ENCODE measurements around the gene MGAT4A.
"Not testable (repeated sequence)": the region's sequence is repeated elsewhere in the genome, so short reads cannot be mapped to it uniquely, and the experiment has no call there.

The MGAT4A gene

DNA sequence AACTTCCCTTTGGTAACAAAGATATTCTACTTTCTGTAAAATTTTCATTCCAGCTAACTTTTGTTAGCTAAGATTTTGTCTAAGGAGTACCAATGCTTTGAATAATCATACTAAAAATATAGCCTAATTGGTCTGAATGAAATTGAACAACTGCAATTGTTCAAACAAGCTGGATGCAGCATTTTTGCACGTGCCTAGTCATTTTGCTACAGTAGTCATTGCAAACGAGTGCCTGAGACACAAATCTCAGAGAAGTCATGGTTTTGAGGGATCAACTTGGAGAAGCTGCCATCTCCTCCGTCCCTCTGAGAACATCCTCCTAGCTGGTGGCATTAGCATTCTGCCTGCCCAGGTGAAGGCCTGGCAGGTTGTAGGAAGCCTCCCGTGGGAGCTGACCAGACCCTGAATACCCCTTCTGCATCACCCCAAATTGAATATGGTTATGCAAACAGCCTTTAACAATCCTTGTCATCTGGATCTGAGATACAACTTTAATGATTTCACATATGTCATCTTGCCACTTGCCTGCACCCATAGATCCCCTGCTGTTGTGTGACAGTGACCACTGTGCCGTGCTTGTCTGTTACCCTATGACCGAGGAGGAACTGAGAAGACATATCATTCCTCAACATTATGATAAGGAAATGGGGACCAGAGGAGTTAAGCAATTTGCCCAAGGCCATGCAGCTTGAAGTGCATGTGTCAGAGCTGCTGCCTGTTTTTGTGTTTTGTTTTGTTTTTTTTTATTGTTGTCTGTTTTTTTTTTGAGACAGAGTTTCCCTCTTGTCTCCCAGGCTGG is 29.1 kb upstream of the MGAT4A start:
- DNase-seq (ENCODE audit: low read depth in 2 of 2) = no peak

DNA sequence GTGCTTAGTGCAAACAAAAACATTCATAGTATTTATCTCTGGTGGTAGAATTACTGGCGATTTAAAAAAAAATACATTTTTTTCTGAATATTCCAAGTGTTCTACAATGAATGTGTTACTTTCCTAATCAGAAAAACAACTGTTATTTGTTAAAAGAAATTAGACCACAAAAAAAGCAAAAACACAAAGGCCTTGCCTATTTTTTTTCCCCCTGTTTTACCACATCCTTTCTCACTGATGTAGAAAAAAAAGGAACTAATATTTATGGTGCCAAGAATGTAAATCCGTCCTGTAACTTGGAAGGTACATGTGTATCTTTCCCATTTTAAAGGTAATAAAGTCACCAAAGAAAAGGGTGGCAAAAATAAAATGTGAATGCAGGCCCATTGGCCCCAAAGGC is 28.4 kb upstream of the MGAT4A start:
- no peak for DNase-seq (ENCODE audit: low read depth in 2 of 2)

DNA sequence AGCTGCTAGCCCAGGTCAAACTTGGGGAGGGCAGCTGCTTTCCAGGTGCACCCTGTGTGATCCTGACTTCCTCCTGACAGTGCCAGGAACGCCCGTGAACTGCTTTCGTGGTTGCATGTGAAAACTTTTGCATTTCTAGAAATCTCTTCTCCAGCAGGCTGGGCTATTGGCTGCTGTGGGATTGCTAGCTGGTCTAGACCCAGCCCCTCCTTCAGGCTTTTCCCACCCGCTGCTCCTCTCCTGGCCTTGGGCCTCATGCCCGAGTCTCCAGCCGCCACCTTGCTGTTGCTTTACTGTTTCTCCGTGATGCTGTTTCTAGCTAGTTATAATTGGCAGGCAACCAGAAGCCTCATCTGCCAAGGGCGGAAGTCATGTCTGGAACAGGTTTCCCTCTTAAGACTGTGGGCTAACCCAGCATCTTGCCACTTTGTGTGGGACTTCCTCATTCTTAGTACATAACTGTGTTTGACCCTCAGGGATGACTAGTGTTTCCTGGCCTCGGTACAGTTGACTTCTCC is 27.0 kb upstream of the MGAT4A start:
- DNase-seq (ENCODE audit: low read depth in 2 of 2) = peak in 1 of 2 donors; percentile 13

DNA sequence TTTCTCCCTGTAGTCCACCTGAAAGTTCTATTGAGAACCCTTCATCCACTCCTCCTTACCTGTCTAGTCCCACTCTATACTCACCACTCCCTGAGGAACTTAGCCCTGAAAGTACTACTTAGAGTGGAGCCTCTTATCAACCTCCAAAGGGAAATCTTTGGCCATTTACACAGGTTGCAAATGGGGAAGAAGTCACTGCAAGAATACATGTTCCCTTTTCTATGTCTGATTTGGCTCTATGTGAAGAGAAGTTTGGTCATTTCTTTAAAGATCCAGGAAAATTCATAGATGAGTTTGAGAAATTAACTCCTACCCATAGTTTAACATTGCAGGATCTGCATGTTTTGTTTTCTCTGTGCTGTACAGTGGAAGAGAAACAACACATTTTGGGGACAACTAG is 22.9 kb upstream of the MGAT4A start:
- DNase-seq (ENCODE audit: low read depth in 2 of 2) = no peak

DNA sequence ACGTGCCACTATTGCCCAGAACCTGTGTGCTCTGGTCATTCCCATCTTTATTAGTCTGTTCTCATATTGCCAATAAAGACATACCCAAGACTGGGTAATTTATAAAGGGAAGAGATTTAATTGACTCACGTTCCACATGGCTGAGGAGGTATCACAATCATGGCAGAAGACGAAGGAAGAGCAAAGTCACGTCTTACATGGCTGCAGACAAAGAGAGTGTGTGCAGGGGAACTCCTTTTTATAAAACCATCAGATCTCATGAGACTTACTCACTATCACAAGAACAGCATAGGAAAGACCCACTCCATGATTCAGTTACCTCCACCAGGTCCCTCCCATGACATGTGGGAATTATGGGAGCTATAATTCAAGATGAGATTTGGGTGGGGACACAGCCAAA is 21.8 kb upstream of the MGAT4A start:
- not testable (repeated sequence) for DNase-seq (ENCODE audit: low read depth in 2 of 2)

DNA sequence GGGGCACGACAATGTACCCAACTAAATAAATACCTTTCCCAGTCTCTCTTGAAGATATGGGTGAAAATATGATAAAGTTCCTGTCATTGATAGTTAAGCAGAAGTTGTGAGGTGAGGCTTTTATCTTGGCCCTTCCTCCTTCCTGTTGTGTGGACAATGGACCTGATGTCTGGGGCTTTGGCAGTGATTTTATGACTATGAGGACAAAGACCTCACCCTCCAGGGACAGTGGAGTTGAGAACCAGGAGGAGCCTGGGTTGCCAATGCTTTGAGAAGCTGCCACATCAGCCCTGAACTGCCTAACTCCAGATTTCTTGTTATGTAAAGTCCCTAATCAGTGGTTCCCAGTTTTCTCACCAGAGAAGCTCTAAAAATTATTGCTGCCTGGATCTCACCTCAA is 20.8 kb upstream of the MGAT4A start:
- no peak for DNase-seq (ENCODE audit: low read depth in 2 of 2)

DNA sequence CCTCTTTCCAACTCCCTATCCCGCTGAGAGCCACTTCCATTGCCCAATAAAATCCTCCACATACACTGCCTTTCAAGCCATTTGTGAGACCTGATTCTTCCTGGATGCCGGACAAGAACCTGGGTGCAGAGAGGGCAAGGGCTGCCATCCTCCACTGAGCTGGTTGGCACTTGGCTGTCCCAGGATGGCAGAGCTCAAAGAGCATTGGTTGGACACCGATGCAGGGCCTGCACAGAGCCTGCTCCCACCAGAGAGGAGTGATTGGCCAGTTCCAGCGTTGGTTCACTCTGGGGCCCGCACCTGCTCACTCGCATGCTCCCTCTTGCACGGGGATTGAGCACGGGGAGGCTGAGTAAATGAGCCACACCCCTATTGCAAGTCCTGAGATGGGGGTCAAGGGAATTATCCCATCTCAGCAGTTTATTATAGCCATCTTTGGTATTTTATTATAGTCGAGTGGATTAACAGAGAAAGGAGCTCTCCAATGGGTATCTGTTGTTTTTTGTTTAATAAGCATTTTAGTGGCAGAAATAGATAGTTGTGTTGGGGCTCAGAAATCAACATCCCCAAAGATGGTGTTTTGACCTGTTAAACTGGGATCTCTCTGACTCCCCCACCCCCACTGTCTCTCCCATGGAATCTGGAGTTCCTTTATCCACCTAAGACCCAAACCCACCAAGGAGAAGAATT is 19.8 kb upstream of the MGAT4A start:
- no peak for DNase-seq (ENCODE audit: low read depth in 2 of 2)

DNA sequence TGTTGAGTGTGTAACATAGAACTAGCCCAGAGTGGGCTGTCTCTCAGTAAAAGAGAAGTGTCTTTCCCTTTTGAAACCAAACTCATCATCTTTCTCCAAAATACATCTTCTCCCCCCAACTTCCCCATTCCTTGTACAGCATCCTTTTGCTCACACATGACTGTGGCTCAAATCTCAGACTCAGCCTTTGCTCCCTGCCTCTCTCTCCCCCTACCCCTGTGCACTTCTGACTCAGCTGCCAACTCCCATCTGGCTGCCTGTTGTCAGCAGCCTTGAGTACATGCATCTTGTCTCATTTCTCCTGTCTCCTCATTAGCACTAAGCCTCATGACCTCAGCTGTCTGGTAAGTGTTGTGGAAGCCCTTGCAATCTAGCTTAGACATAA is 18.1 kb upstream of the MGAT4A start:
- DNase-seq (ENCODE audit: low read depth in 2 of 2) = no peak

DNA sequence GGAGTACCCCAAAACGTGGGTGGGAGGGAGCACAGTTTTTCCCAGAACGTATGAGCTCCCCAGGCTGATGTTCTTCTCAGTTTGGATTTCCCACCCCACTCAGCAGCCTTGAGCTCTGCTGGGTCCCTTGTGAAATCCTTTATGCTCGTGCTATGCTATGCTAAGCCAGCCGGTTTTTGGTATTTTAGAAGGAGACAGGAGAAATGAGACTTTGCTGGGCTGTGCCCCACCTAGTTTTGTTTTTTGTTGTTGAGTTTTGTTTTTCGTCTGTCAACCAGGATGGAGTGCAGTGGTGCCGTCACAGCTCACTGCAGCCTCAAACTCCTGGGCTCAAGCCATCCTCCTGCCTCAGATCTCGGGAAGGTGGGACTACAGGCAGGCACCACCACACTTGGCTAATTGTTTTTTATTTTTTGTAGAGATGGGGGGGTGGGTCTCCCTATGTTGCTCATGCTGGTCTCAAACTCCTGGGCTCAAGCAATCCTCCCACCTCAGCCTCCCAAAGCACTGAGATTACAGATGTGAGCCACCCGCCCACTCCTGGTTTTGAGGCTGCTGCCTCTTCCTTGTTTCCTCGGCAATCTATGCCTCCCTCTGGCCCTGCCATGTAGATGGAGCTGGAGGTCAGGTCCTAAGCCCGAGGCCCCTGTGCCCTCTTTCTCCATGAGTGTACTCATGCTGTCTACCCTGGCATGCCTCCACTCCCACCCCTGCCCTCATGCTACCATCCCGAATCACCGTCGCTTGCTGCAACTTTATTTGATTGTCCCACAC is 17.5 kb upstream of the MGAT4A start:
- no peak for DNase-seq (ENCODE audit: low read depth in 2 of 2)

DNA sequence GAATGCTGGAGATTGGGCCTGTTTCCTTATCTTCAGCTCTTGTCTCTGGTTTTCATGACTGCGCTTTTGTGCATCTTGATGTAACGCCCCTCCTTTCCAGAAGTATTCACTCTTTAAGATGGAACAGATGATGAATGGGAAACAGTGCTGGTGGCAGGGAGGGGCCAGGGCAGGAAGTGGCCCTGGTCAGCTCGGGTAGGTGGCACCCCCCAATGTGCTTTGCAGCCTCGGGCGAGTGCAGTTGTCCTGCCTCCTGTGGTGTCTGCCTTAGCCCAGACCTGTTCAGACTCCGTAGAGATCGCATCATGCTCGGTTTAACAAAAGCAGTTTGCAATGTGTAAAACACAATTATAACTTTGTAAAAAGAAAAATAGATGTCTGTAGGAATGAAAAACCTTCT is 17.0 kb upstream of the MGAT4A start:
- DNase-seq (ENCODE audit: low read depth in 2 of 2) = no peak

DNA sequence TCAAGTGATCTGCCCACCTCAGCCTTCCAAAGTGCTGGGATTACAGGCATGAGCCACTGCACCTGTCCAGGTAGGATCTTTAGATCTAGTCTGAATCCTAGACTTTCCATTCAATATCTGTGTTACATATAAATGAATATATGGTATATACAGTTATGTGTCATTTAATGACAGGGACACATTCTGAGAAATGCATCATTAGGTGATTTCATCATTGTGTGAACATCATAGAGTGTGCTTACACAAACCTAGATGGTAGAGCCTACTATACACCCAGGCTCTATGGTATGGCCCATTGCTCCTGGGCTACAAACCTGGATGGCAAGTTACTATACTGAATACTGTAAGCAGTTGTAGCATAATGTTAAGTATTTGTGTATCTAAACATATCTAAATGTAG is 15.5 kb upstream of the MGAT4A start:
- no peak for DNase-seq (ENCODE audit: low read depth in 2 of 2)

DNA sequence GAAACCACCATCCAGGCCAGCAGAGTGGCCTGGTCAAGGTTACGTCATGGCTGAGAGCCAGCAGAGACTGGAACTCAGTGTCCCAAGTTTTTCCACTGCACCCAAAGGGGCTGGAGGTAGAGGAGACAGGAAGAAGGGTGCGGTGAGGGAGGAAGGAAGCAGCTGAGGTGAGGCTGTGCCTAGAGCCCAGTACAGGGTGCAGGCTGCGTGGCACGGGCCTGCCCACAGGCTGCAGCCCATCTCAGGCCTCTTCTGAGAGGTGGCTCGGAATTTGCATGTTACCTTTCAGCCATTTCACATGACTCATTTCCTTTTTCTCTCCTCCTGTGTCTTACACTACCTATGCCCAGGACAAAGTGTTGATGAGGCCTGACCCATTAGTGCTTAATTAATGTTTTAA is 13.7 kb upstream of the MGAT4A start:
- DNase-seq (ENCODE audit: low read depth in 2 of 2) = no peak

DNA sequence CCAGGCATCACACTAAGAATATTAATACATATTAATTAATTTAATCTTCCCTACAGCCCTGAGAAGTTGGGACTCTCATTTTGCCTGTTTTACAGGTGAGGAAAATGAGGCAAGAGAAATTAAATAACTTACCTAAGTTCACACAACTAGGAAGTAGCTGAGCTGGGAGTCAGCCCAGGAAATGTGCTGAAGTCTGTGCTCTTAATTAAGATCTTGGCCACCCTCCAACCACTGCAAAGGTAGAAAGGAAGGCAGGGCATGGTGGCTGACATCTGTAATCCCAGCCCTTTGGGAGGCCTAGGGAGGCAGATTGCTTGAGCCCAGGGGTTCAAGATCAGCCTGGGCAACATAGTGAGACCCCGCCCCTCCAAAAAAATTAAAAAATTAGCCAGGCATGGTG is 12.9 kb upstream of the MGAT4A start:
- DNase-seq (ENCODE audit: low read depth in 2 of 2) = no peak

DNA sequence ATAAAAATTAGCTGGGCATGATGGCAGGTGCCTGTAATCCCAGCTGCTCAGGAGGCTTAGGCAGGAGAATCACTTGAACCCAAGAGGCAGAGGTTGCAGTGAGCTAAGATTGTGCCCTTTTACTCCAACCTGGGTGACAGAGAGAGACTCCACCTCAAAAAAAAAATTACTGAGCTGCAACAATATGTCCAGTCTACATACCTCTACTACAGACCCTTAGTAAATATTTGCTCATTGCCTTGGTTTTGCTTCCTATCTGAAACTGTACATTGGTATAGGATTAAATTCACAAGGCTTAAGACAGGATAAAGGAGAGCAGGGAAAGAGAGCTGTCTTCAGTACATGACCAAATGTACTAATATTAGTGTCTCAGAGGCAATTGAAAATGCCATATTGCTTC is 8.1 kb upstream of the MGAT4A start:
- DNase-seq (ENCODE audit: low read depth in 2 of 2) = no peak

DNA sequence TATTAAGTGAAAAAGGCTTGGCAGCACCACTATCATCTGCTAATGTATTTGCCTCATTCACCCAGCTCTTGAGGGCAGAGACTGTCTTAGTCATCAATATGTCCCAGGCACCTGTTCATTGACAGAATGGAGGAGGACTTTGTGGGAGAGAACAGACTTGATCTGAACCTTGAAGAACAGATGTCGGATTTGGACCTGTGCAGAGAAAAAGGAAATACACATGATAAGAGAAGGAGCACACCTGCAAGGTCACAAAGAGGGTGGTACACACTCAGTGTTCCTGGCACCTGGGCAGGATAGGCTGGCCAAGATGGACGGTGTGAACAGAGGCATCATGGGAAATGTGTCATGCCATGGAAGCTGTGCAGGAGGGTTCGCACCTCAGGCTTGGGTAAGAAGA is 7.4 kb upstream of the MGAT4A start:
- DNase-seq (ENCODE audit: low read depth in 2 of 2) = no peak

DNA sequence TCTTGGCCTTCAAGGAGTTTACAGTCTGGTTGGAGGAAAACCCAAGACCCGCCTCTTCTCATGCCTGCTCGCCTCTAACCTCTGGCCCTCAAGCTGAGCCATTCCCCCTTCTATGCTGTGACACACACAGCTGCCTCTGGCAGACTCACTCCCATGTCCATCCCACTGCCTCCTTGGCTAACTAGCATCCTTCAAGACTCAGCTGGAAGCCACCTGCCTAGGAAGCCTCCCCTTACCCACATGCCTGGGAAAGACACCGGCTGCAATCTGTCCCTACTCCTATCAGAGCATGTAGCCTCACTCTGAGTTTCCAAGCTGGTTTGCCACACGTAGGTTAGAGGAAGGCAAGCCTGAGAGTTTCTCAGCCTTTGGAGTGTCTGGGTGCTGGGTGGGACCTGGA is 6.9 kb upstream of the MGAT4A start:
- DNase-seq (ENCODE audit: low read depth in 2 of 2) = no peak

DNA sequence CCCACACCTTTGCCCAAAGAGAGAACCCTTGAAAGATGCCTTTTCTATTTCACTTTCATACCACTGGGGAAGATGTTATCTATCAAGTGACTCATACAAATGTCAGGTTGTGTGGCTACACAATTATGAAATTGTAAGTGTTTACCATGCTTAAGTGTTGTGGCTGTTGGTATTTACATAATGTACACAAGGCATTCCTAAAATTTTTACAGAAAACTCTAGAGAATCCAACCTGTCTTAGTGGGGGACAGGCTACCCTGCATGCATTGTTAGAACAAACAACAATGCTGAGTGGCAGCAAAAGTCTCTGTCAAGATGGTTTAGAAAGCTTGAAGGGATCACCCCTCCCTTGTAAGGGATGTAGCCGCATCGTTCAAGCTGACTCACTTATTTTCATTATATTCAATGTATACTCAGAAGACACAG is 5.5 kb upstream of the MGAT4A start:
- DNase-seq (ENCODE audit: low read depth in 2 of 2) = no peak

DNA sequence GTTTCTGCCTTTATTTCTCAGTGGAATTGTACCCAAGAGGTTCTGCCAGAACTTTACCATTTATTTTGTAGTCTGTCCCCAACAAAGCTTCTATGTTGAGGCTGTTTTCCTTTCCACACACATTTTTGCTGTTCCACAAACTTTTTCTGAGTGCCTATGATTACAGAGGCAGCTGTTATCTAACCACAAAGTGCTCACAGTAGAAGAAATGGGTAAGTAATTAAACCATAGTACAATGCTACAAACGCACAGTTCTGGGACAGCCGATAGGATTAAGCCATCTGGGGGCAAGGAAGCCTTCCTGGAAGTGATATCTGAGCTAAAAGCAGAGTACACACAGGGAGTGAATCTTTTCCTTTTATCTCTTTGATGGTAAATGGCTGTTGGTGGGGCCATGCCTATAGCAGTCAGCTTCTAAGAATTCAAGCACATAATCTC is 3.9 kb upstream of the MGAT4A start:
- DNase-seq (ENCODE audit: low read depth in 2 of 2) = no peak

DNA sequence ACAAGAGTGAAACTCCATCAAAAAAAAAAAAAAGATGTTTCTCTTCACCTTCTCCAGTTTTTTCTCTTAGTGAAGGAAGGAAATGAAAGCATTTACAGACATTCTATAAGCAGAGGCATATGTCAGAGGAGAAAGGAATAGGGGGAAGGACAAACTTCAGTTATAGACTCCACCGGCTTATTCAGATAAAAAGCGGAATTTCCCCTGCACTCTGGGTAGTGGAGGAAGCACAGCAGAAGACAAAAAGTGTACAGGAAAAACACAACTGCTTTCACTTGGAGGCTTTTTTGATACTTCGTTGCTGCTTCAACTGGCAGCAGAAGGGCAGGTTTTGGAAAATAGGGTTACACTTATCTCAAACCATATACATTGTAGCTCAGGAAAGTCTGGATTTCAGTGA is 3.2 kb upstream of the MGAT4A start:
- DNase-seq (ENCODE audit: low read depth in 2 of 2) = no peak

DNA sequence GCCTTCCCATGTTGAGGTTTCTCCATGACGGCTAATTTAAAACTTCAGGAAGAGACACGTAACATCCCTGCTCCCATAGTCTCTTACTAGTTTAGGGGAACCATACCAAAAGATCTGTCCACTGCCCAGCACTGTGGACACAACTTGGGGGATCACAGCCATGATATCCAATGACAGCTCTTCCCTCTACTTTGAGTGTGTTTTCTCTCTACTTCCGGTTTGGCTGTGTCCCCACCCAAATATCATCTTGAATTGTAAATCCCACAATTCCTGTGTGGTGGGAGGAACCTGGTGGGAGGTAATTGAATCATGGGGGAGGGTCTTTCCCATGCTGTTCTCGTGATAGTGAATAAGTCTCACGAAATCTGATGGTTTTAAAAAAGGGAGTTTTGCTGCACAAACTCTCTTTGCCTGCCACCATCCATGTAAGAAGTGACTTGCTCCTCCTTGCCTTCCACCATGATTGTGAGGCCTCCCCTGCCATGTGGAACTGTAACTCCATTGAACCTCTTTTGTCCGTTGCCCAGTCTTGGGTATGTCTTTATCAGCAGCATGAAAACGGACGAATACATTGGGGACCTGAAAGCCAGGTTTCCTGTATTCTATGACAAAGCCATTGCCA is 1.6 kb upstream of the MGAT4A start:
- DNase-seq (ENCODE audit: low read depth in 2 of 2) = no peak

DNA sequence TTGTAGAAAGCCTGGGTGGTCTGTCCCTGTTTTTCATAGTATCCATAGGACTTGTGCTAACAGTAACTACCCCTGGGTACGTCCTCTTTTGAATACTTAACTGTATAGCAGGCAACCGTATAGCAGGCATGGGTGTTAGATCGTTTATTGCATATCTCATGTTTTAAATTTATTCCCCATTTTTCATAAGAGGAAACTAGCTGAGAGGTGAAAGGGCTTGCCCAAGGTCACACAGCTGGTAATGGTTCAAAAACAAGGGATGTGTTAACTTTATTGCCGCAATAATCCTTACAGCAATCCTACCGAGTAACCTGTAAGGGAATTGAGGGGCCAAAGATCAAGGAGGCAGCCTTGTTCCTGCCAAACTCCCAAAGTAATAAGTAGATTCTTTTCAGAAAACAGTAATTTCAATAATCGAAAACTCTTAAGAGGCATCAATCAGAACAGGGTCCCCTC is 990 bp upstream of the MGAT4A start:
- no peak for DNase-seq (ENCODE audit: low read depth in 2 of 2)

DNA sequence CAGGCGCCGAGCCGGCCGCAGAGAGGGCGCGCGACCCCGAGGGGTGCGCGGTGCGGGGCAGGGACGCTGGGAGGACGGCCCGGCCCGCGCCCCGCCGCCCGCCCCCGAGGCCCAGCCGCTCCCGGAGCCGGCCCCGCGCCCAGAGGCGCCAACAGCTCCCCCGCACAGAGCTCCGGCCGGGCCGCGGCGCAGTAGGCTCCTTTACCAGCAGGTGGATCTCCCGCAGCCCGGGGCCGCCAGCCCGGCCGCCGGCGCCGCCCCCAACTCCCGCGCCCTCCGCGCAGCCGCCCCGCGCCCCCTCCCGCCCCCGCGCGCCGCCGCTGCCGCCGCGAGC is 258 bp downstream of the MGAT4A start:
- DNase-seq (ENCODE audit: low read depth in 2 of 2) = peak in 1 of 2 donors; percentile 25

Measured in activated CD8-positive, alpha-beta memory T cell treated with anti-CD3 and anti-CD28 coated beads for 4 hours (primary cell).